Measurements from ENCODE around the gene FGF14. TPM values are rescaled to one million over a fixed set of nuclear protein-coding genes. Genes with fewer than 3 reads are reported as not detected.

FGF14 gene
- total RNA-seq, 1 donor from 2014 or later = 1.4 TPM

GRCh38 chr13:101717353-101717752, 684.5 kb downstream of the FGF14 start:
- H3K9ac ChIP-seq = no peak overlapping the region
- no peak overlapping the region for H2AFZ ChIP-seq (replicated peaks)
- no peak for TF ChIP-seq EZH2 (IDR thresholded peaks at IDR 0.05)
- TF ChIP-seq CTCF (IDR thresholded peaks at IDR 0.05) = no peak
- TF ChIP-seq EZH2phosphoT487 (IDR thresholded peaks at IDR 0.05) = no peak
- no peak overlapping the region for H3K27ac ChIP-seq
- no peaks in the 10 kb centered on the region for H3K36me3 ChIP-seq
- no peaks in the 10 kb centered on the region for H3K79me2 ChIP-seq (ENCODE audit: low read depth)
- H3F3A ChIP-seq (ENCODE audit: low read depth) = no peaks in the 10 kb centered on the region
- no peaks in the 10 kb centered on the region for H3K27me3 ChIP-seq
- Mint-ChIP-seq H3K27me3 (ENCODE audit: insufficient read depth, low read depth) (no peaks in the 10 kb centered on the region), H3K36me3 (no peaks in the 10 kb centered on the region), H3K9me3 (no peaks in the 10 kb centered on the region), H3K27ac (no peak overlapping the region), H3K4me3 (no peak overlapping the region), H3K4me1 (no peaks in the 10 kb centered on the region)
- H3K4me1 ChIP-seq = no peaks in the 10 kb centered on the region
- no peaks in the 10 kb centered on the region for H4K20me1 ChIP-seq (ENCODE audit: low read depth)
- no peak for DNase-seq (ENCODE audit: low spot score)
- no peak overlapping the region for H3K4me3 ChIP-seq
- H3K4me2 ChIP-seq = no peak overlapping the region
- no peaks in the 10 kb centered on the region for H3K9me3 ChIP-seq (ENCODE audit: low read depth)

- H3K27ac Mint-ChIP-seq = no peak overlapping the region
- H3K4me1 ChIP-seq = no peaks in the 10 kb centered on the region
- H3K9ac ChIP-seq = no peak overlapping the region
- H3K36me3 Mint-ChIP-seq = no peaks in the 10 kb centered on the region
- no peaks in the 10 kb centered on the region for H3K36me3 ChIP-seq
- no peaks in the 10 kb centered on the region for H3K9me3 ChIP-seq (ENCODE audit: low read depth)
- no peaks in the 10 kb centered on the region for H3F3A ChIP-seq (ENCODE audit: low read depth)
- H3K9me3 Mint-ChIP-seq = no peaks in the 10 kb centered on the region
- TF ChIP-seq EZH2phosphoT487 (IDR thresholded peaks at IDR 0.05) (no peak), CTCF (IDR thresholded peaks at IDR 0.05) (no peak), EZH2 (IDR thresholded peaks at IDR 0.05) (no peak)
- H3K27me3 Mint-ChIP-seq (ENCODE audit: insufficient read depth, low read depth) = no peaks in the 10 kb centered on the region
- no peaks in the 10 kb centered on the region for H3K79me2 ChIP-seq (ENCODE audit: low read depth)
- H3K27me3 ChIP-seq = no peaks in the 10 kb centered on the region
- no peak overlapping the region for H3K4me3 ChIP-seq
- no peak overlapping the region for H3K27ac ChIP-seq
- no peak overlapping the region for H2AFZ ChIP-seq (replicated peaks)
- H3K4me2 ChIP-seq = no peak overlapping the region
- no peaks in the 10 kb centered on the region for H4K20me1 ChIP-seq (ENCODE audit: low read depth)
- no peak overlapping the region for H3K4me3 Mint-ChIP-seq
- DNase-seq (ENCODE audit: low spot score) = no peak
- H3K4me1 Mint-ChIP-seq = no peaks in the 10 kb centered on the region
These were observed 687.7 kb downstream of the FGF14 start for GRCh38 chr13:101714195-101714594.

- Mint-ChIP-seq H3K4me1 (peaks cover 3% of the 10 kb centered on the region), H3K27me3 (ENCODE audit: insufficient read depth, low read depth) (no peaks in the 10 kb centered on the region), H3K9me3 (peaks cover 2% of the 10 kb centered on the region), H3K36me3 (no peaks in the 10 kb centered on the region), H3K27ac (no peak overlapping the region), H3K4me3 (no peak overlapping the region)
- Histone ChIP-seq H3F3A (ENCODE audit: low read depth) (no peaks in the 10 kb centered on the region), H3K36me3 (no peaks in the 10 kb centered on the region), H3K27me3 (no peaks in the 10 kb centered on the region), H2AFZ (replicated peaks) (no peak overlapping the region), H3K79me2 (ENCODE audit: low read depth) (no peaks in the 10 kb centered on the region), H3K27ac (no peak overlapping the region), H3K4me1 (no peaks in the 10 kb centered on the region), H3K4me2 (no peak overlapping the region), H4K20me1 (ENCODE audit: low read depth) (no peaks in the 10 kb centered on the region), H3K4me3 (no peak overlapping the region), H3K9me3 (ENCODE audit: low read depth) (no peaks in the 10 kb centered on the region), H3K9ac (no peak overlapping the region)
- no peak for DNase-seq (ENCODE audit: low spot score)
- no peak for TF ChIP-seq EZH2phosphoT487 (IDR thresholded peaks at IDR 0.05)
- no peak for TF ChIP-seq CTCF (IDR thresholded peaks at IDR 0.05)
- TF ChIP-seq EZH2 (IDR thresholded peaks at IDR 0.05) = no peak
These were observed 689.9 kb downstream of the FGF14 start for GRCh38 chr13:101712026-101712348.

All from neural progenitor cell (in vitro differentiated cells).